Mesodermal cell (in vitro differentiated cells): ENCODE data around the gene SEC14L1.
A peak's percentile ranks its signal among the peaks of the same experiment; 100 is the strongest.
"Not testable (repeated sequence)": the region's sequence is repeated elsewhere in the genome, so short reads cannot be mapped to it uniquely, and the experiment has no call there.

ENCODE experiments used
- H3K27ac ChIP-seq: 2 replicates; pipeline ENCODE4 v1.7.0; 2013; ENCODE audit warnings: mild to moderate bottlenecking, low read depth, low read length, moderate library complexity; ENCODE audit not compliant: severe bottlenecking
- H3K36me3 ChIP-seq: 2 replicates; pipeline ENCODE4 v1.7.1; 2013; ENCODE audit warnings: mild to moderate bottlenecking, low read length, moderate library complexity; ENCODE audit not compliant: control insufficient read depth, insufficient read depth
- H3K4me1 ChIP-seq: one replicate; pipeline ENCODE4 v1.7.1; 2013; ENCODE audit warnings: mild to moderate bottlenecking, low read length; ENCODE audit not compliant: insufficient read depth, control insufficient read depth, poor library complexity, severe bottlenecking
- H3K4me3 ChIP-seq: 2 replicates; pipeline ENCODE4 v1.7.0; 2013; ENCODE audit warnings: low read length, control low read depth, mild to moderate bottlenecking; ENCODE audit not compliant: insufficient read depth, poor library complexity, severe bottlenecking; ENCODE audit errors: extremely low read depth
- H3K9me3 ChIP-seq: 2 replicates; pipeline ENCODE4 v1.7.1; 2013; ENCODE audit warnings: mild to moderate bottlenecking, low read length, moderate library complexity; ENCODE audit not compliant: control insufficient read depth
- WGBS, 2 experiments: methylation state at CpG; one replicate each; pipeline ENCODE4 v1.1.5; 2013; ENCODE audit warnings: missing lambda C conversion rate in 2 of 2; ENCODE audit not compliant: insufficient coverage in 2 of 2; 5-methylcytosine and 5-hydroxymethylcytosine counted together

Gene SEC14L1

GRCh38 chr17:77253611-77254051 lies 112.9 kb downstream of the SEC14L1 start:
- 77 to 81% methylated on average over 9 to 10 of the region's 11 CpGs for WGBS, 2 experiments
- H3K9me3 ChIP-seq = no peaks in the 10 kb centered on the region

GRCh38 chr17:77254951-77255825 lies 114.4 kb downstream of the SEC14L1 start:
- H3K4me3 ChIP-seq = no peak overlapping the region
- H3K4me1 ChIP-seq = peaks cover 30% of the 10 kb centered on the region
- 51 to 56% methylated on average over 21 to 23 of the region's 25 CpGs for WGBS, 2 experiments
- no peaks in the 10 kb centered on the region for H3K9me3 ChIP-seq
- H3K27ac ChIP-seq = peak overlapping the region; percentile 59
- H3K36me3 ChIP-seq = no peaks in the 10 kb centered on the region

More at GRCh38 chr17:77253611-77254051, 112.9 kb downstream of the SEC14L1 start:
- Histone ChIP-seq H3K4me1 (peaks cover 30% of the 10 kb centered on the region), H3K36me3 (no peaks in the 10 kb centered on the region), H3K4me3 (no peak overlapping the region), H3K27ac (no peak overlapping the region)

GRCh38 chr17:77255970-77256369 lies 115.2 kb downstream of the SEC14L1 start:
- not testable (repeated sequence) for H3K27ac ChIP-seq, H3K36me3 ChIP-seq, H3K4me3 ChIP-seq, H3K9me3 ChIP-seq
- H3K4me1 ChIP-seq = peaks cover 30% of the 10 kb centered on the region
- 90 to 92% methylated on average over 8 of the region's 14 CpGs for WGBS, 2 experiments

GRCh38 chr17:77256710-77257109 lies 115.9 kb downstream of the SEC14L1 start:
- WGBS, 2 experiments = 86 to 100% methylated on average over 1 to 2 of the region's 2 CpGs
- Histone ChIP-seq H3K9me3 (no peaks in the 10 kb centered on the region), H3K4me3 (no peak overlapping the region), H3K36me3 (no peaks in the 10 kb centered on the region), H3K4me1 (peaks cover 30% of the 10 kb centered on the region), H3K27ac (no peak overlapping the region)

GRCh38 chr17:77257169-77257568 lies 116.4 kb downstream of the SEC14L1 start:
- no peak overlapping the region for H3K4me3 ChIP-seq
- H3K36me3 ChIP-seq = no peaks in the 10 kb centered on the region
- H3K4me1 ChIP-seq = peaks cover 30% of the 10 kb centered on the region
- WGBS, 2 experiments = 100% methylated on average over 1 of the region's 1 CpG
- no peaks in the 10 kb centered on the region for H3K9me3 ChIP-seq
- no peak overlapping the region for H3K27ac ChIP-seq

- no peaks in the 10 kb centered on the region for H3K36me3 ChIP-seq
- H3K4me1 ChIP-seq = peaks cover 30% of the 10 kb centered on the region
- H3K4me3 ChIP-seq = no peak overlapping the region
- H3K27ac ChIP-seq = no peak overlapping the region
- WGBS, 2 experiments = 96% methylated on average over 25 of the region's 27 CpGs
- H3K9me3 ChIP-seq = no peaks in the 10 kb centered on the region
Observed at GRCh38 chr17:77257596-77258458, 117.1 kb downstream of the SEC14L1 start.

- 83 to 87% methylated on average over 7 to 8 of the region's 12 CpGs for WGBS, 2 experiments
- no peak overlapping the region for H3K4me3 ChIP-seq
- H3K27ac ChIP-seq = no peak overlapping the region
- H3K9me3 ChIP-seq = no peaks in the 10 kb centered on the region
- peaks cover 25% of the 10 kb centered on the region for H3K4me1 ChIP-seq
- H3K36me3 ChIP-seq = no peaks in the 10 kb centered on the region
Observed at GRCh38 chr17:77258638-77259037, 117.9 kb downstream of the SEC14L1 start.

- 83 to 87% methylated on average over 15 to 18 of the region's 22 CpGs for WGBS, 2 experiments
- H3K4me3 ChIP-seq = no peak overlapping the region
Observed at GRCh38 chr17:77264617-77265230, 124.0 kb downstream of the SEC14L1 start.

GRCh38 chr17:77266213-77266612 lies 125.4 kb downstream of the SEC14L1 start:
- Histone ChIP-seq H3K4me3 (no peak overlapping the region), H3K4me1 (no peaks in the 10 kb centered on the region), H3K27ac (no peak overlapping the region), H3K36me3 (no peaks in the 10 kb centered on the region), H3K9me3 (no peaks in the 10 kb centered on the region)
- 83 to 92% methylated on average over 2 of the region's 4 CpGs for WGBS, 2 experiments

More at GRCh38 chr17:77264617-77265230, 124.0 kb downstream of the SEC14L1 start:
- H3K36me3 ChIP-seq = no peaks in the 10 kb centered on the region
- no peak overlapping the region for H3K27ac ChIP-seq
- no peaks in the 10 kb centered on the region for H3K4me1 ChIP-seq
- H3K9me3 ChIP-seq = no peaks in the 10 kb centered on the region
